IMR-90 (cell line): ENCODE results near the gene TUSC2. TPM values are rescaled to one million over a fixed set of nuclear protein-coding genes. Genes with fewer than 3 reads are reported as not detected.

Experiments
- ATAC-seq: fragments of 200-7000 bp; cut with Tn5 transposase; 2 replicates; pipeline ENCODE4 v1.9.1; 2020; ENCODE audit warnings: low read depth, mild to moderate bottlenecking, moderate library complexity
- BruUV-seq: library from RNA; stranded (reverse); fragments of 400-500 nt; replicated peaks from 2 replicates; lab custom pipeline; 2021; lab: Mats Ljungman, UMichigan
- CTCF ChIA-PET: fragments of 300-600 bp; formaldehyde crosslinking; extraction: SDS; loops from one replicate; lab custom pipeline; 2021; ENCODE audit warnings: antibody characterized with exemption; lab: Yijun Ruan, JAX
- POLR2A ChIA-PET: fragments of 300-600 bp; sonication (Branson Sonifier 250); formaldehyde crosslinking; loops from one replicate; lab custom pipeline; 2022; ENCODE audit warnings: antibody characterized with exemption; ENCODE audit not compliant: unreplicated experiment; lab: Charles Lee
- DNase-seq: peaks from one replicate; pipeline ENCODE4 v3.0.0; 2013
- H2AFZ ChIP-seq: replicated peaks from 2 replicates; pipeline ENCODE3; 2013; ENCODE audit warnings: low read length, mild to moderate bottlenecking; ENCODE audit not compliant: poor library complexity
- H2AK5ac ChIP-seq: 2 replicates; pipeline ENCODE4 v1.6.1; 2013; ENCODE audit warnings: low read depth, low read length, inconsistent platforms
- H2AK9ac ChIP-seq: replicated peaks from 2 replicates; pipeline ENCODE3; 2013; ENCODE audit warnings: mild to moderate bottlenecking, low read depth, low read length, moderate library complexity; ENCODE audit not compliant: poor library complexity
- H2BK120ac ChIP-seq: 2 replicates; pipeline ENCODE4 v1.6.1; 2013; ENCODE audit warnings: low read depth, low read length, inconsistent platforms
- H2BK15ac ChIP-seq: 3 replicates; pipeline ENCODE4 v1.6.1; 2013; ENCODE audit warnings: low read depth, low read length, inconsistent platforms
- H2BK20ac ChIP-seq: 2 replicates; pipeline ENCODE4 v1.6.1; 2013; ENCODE audit warnings: low read depth, mild to moderate bottlenecking, inconsistent platforms, low read length, moderate library complexity
- H2BK5ac ChIP-seq: 2 replicates; pipeline ENCODE4 v1.6.1; 2013; ENCODE audit warnings: mild to moderate bottlenecking, low read depth, low read length, inconsistent platforms; ENCODE audit not compliant: poor library complexity, severe bottlenecking
- H3K14ac ChIP-seq: replicated peaks from 2 replicates; pipeline ENCODE4 v1.6.1; 2013; ENCODE audit warnings: low read depth, low read length, inconsistent platforms
- H3K18ac ChIP-seq: 2 replicates; pipeline ENCODE4 v1.6.1; 2013; ENCODE audit warnings: low read depth, low read length, control low read depth
- H3K23ac ChIP-seq: 2 replicates; pipeline ENCODE4 v1.6.1; 2013; ENCODE audit warnings: low read depth, low read length, inconsistent platforms
- H3K27ac ChIP-seq: 2 replicates; pipeline ENCODE4 v1.5.1; 2013; ENCODE audit warnings: mild to moderate bottlenecking, control low read depth, low read length; ENCODE audit not compliant: insufficient read depth
- H3K27me3 ChIP-seq: 2 replicates; pipeline ENCODE4 v1.6.1; 2013; ENCODE audit warnings: low read length; ENCODE audit not compliant: control insufficient read depth, insufficient read depth
- H3K36me3 ChIP-seq: 2 replicates; pipeline ENCODE4 v1.6.1; 2013; ENCODE audit warnings: low read length, mixed read lengths; ENCODE audit not compliant: control insufficient read depth, insufficient read depth
- H3K4ac ChIP-seq: 2 replicates; pipeline ENCODE4 v1.6.1; 2013; ENCODE audit warnings: low read depth, low read length, inconsistent platforms
- H3K4me1 ChIP-seq: 2 replicates; pipeline ENCODE4 v1.6.1; 2013; ENCODE audit warnings: low read length, mixed read lengths; ENCODE audit not compliant: control insufficient read depth, insufficient read depth
- H3K4me2 ChIP-seq: 2 replicates; pipeline ENCODE4 v1.6.1; 2013; ENCODE audit warnings: low read depth, mild to moderate bottlenecking, control low read depth, low read length, moderate library complexity
- H3K4me3 ChIP-seq: 2 replicates; pipeline ENCODE4 v1.5.1; 2013; ENCODE audit warnings: low read depth, mild to moderate bottlenecking, control low read depth, low read length, moderate library complexity; ENCODE audit not compliant: insufficient read depth
- H3K56ac ChIP-seq: 2 replicates; pipeline ENCODE4 v1.6.1; 2013; ENCODE audit warnings: low read length, inconsistent platforms; ENCODE audit not compliant: insufficient read depth; ENCODE audit errors: extremely low read depth
- H3K79me1 ChIP-seq, 2 experiments: 2 replicates each; pipeline ENCODE4 v1.6.1; 2013; ENCODE audit warnings: low read length in 2 of 2, inconsistent platforms in 1 of 2, low read depth in 1 of 2
- H3K9ac ChIP-seq: 2 replicates; pipeline ENCODE4 v1.6.1; 2013; ENCODE audit warnings: low read depth, low read length, control low read depth
- H3K9me1 ChIP-seq: 2 replicates; pipeline ENCODE4 v1.6.1; 2013; ENCODE audit warnings: low read length, inconsistent platforms; ENCODE audit not compliant: insufficient read depth
- H3K9me3 ChIP-seq: 2 replicates; pipeline ENCODE4 v1.6.1; 2013; ENCODE audit warnings: low read length; ENCODE audit not compliant: control insufficient read depth, insufficient read depth
- H4K20me1 ChIP-seq: 2 replicates; pipeline ENCODE4 v1.6.1; 2013; ENCODE audit warnings: low read length, inconsistent platforms; ENCODE audit not compliant: insufficient read depth
- H4K5ac ChIP-seq: 2 replicates; pipeline ENCODE4 v1.6.1; 2013; ENCODE audit warnings: mild to moderate bottlenecking, low read depth, low read length, control low read depth
- H4K8ac ChIP-seq, 2 experiments: 2 replicates each; pipeline ENCODE4 v1.6.1; 2013; ENCODE audit warnings: low read depth in 2 of 2, low read length in 2 of 2, control low read depth in 1 of 2, inconsistent platforms in 1 of 2
- H4K91ac ChIP-seq: 2 replicates; pipeline ENCODE4 v1.6.1; 2013; ENCODE audit warnings: low read depth, low read length, inconsistent platforms; ENCODE audit not compliant: insufficient read depth
- BHLHE40 ChIP-seq: fragments of 150-350 bp; IDR thresholded peaks from 2 replicates; pipeline ENCODE4 v1.6.1; 2016; ENCODE audit warnings: mild to moderate bottlenecking, low read depth, low read length
- CEBPB ChIP-seq: IDR thresholded peaks from 2 replicates; pipeline ENCODE4 v1.6.1; 2012; ENCODE audit warnings: low read depth, low read length, improper control_type of control experiment
- CHD1 ChIP-seq: IDR thresholded peaks from 2 replicates; pipeline ENCODE4 v1.6.1; 2012; ENCODE audit warnings: low read depth, low read length, improper control_type of control experiment
- FOS ChIP-seq: fragments of 150-350 bp; IDR thresholded peaks from 2 replicates; pipeline ENCODE4 v1.6.1; 2016; ENCODE audit warnings: low read depth, low read length
- MAFK ChIP-seq: IDR thresholded peaks from 2 replicates; pipeline ENCODE4 v1.6.1; 2012; ENCODE audit warnings: low read depth, low read length, improper control_type of control experiment
- MAZ ChIP-seq: IDR thresholded peaks from 2 replicates; pipeline ENCODE4 v1.6.1; 2012; ENCODE audit warnings: low read depth, mild to moderate bottlenecking, low read length, improper control_type of control experiment, moderate library complexity, borderline replicate concordance
- MXI1 ChIP-seq: IDR thresholded peaks from 2 replicates; pipeline ENCODE4 v1.6.1; 2012; ENCODE audit warnings: low read depth, mild to moderate bottlenecking, low read length, moderate library complexity, borderline replicate concordance
- NFE2L2 ChIP-seq: fragments of 150-350 bp; IDR thresholded peaks from 2 replicates; pipeline ENCODE4 v1.6.1; 2016; ENCODE audit warnings: low read depth, mild to moderate bottlenecking, low read length
- POLR2A ChIP-seq: IDR thresholded peaks from 2 replicates; pipeline ENCODE4 v1.6.1; 2012; ENCODE audit warnings: mild to moderate bottlenecking, low read depth, low read length
- RAD21 ChIP-seq: IDR thresholded peaks from 2 replicates; pipeline ENCODE4 v1.6.1; 2012; ENCODE audit warnings: low read length, improper control_type of control experiment
- RCOR1 ChIP-seq: IDR thresholded peaks from 2 replicates; pipeline ENCODE4 v1.6.1; 2012; ENCODE audit warnings: mild to moderate bottlenecking, low read length, improper control_type of control experiment; ENCODE audit not compliant: insufficient replicate concordance
- RFX5 ChIP-seq: IDR thresholded peaks from 2 replicates; pipeline ENCODE4 v1.8.0; 2012; ENCODE audit warnings: low read depth, mild to moderate bottlenecking, low read length, moderate library complexity
- SMC3 ChIP-seq: fragments of 150-350 bp; IDR thresholded peaks from 2 replicates; pipeline ENCODE4 v1.6.1; 2016; ENCODE audit warnings: low read depth, mild to moderate bottlenecking, antibody characterized with exemption, low read length, moderate library complexity
- WGBS, 2 experiments: methylation state at CpG; one replicate each; pipeline versions ENCODE4 v1.1.5 to v1.1.7; 2013; ENCODE audit warnings: missing lambda C conversion rate in 2 of 2; ENCODE audit not compliant: insufficient read length in 1 of 2; ENCODE audit errors: extremely low coverage in 2 of 2; 5-methylcytosine and 5-hydroxymethylcytosine counted together
- dilution Hi-C: fragments of 300-500 bp; cut with HindIII; formaldehyde crosslinking; loops from one replicate; pipeline ENCODE4 v1.14.3; 2018; ENCODE audit warnings: low sequenced_read_pairs; ENCODE audit not compliant: unreplicated experiment
- in situ Hi-C: fragments of 300-500 bp; cut with MboI; formaldehyde crosslinking; loops from 3 replicates; pipeline ENCODE4 v1.14.3; 2019; ENCODE audit warnings: low sequenced_read_pairs, inconsistent platforms, mixed read lengths
- intact Hi-C: fragments of 100-400 bp; cut with micrococcal nuclease; formaldehyde crosslinking; loops from 2 replicates; pipeline ENCODE4 v1.10.0; 2022
- polyA plus RNA-seq, 3 experiments: library from polyadenylated mRNA; depleted of rRNA; stranded (reverse); fragments of >200 nt; gene quantifications; 2 replicates each; pipeline ENCODE4 v1.2.3, GENCODE V29; 2012; ENCODE audit warnings: low replicate concordance in 1 of 3
- total RNA-seq: library from RNA; depleted of rRNA; stranded (reverse); fragments of >200 nt; gene quantifications from 2 replicates; pipeline ENCODE4 v1.2.3, GENCODE V29; 2012
- TF ChIP-seq, protein P1 (sequence below): conservative IDR thresholded peaks from 2 replicates; pipeline ENCODE4 v1.5.1; 2012; ENCODE audit warnings: mild to moderate bottlenecking, low read depth, low read length, improper control_type of control experiment
- TF ChIP-seq, protein P2 (sequence below): fragments of 150-350 bp; IDR thresholded peaks from 2 replicates; pipeline ENCODE4 v1.6.1; 2016; ENCODE audit warnings: low read depth, mild to moderate bottlenecking, low read length, moderate library complexity, borderline replicate concordance
- TF ChIP-seq, protein P3 (sequence below): fragments of 150-350 bp; IDR thresholded peaks from 2 replicates; pipeline ENCODE4 v1.6.1; 2017; ENCODE audit warnings: mild to moderate bottlenecking, antibody characterized with exemption, low read length, low read depth

TUSC2 gene
- total and polyA plus RNA-seq, 2 of the 4 experiments (the other 2 are of a cell fraction) = 13.4 to 24.0 TPM

DNA sequence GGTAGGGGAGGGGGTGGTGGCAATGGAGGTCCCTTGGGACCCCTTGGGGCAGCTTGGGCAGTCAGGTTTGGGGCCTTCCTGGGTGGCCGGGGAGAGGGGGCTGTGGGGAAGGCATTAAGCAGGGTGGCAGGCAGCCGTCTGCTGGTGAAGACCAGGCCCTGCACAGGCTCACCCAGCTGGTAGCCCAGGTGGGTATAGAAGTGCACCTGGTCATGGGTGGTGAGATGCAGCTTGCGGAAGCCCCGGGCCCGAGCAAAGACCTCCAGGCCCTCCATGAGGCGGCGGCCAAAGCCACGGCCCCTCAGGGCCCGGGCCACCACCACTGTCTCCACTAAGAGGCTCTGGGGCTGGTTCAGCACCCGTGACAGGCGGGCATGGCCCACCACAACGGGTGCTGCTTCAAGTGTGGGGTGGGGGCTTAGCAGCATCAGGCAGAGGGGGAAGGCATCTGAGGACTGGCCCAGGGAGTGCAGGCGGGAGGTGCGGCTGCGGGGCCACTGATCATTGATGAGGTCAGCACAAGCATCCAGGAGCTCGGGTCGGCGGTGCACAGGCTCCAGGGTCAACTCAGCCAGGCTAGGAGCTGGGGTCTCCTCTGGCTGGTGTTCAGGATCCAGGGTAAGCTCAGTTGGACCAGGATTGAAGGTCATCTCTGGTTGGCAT lies 31.2 kb downstream of the TUSC2 start:
- Histone ChIP-seq H2AFZ (no peak overlapping the region), H3K18ac (no peak overlapping the region), H4K5ac (no peak overlapping the region), H3K27ac (no peak overlapping the region), H4K20me1 (no peaks in the 10 kb centered on the region), H3K9ac (no peak overlapping the region), H4K91ac (no peak overlapping the region), H3K27me3 (no peaks in the 10 kb centered on the region), H3K9me1 (peaks cover 17% of the 10 kb centered on the region), H2BK5ac (no peak overlapping the region), H2BK20ac (no peak overlapping the region), H3K4me2 (no peak overlapping the region), H2BK15ac (no peak overlapping the region), H3K4ac (no peak overlapping the region), H4K8ac (no peak overlapping the region), H2AK9ac (no peak overlapping the region), H3K4me3 (no peak overlapping the region), H3K9me3 (no peaks in the 10 kb centered on the region), H3K4me1 (peaks cover 17% of the 10 kb centered on the region), H3K14ac (no peak overlapping the region), H3K23ac (no peak overlapping the region), H2AK5ac (no peak overlapping the region), H3K79me1 (peaks cover 13 to 32% of the 10 kb centered on the region in 2 experiments; a peak in 3 of 4 replicates), H2BK120ac (no peak overlapping the region), H3K36me3 (no peaks in the 10 kb centered on the region), H3K56ac (no peak overlapping the region)
- ChIA-PET POLR2A (no interaction called here), CTCF (no interaction called here)
- no peak for ATAC-seq
- dilution Hi-C loops = no loop called here
- no TSS peak for BruUV-seq
- no peak for DNase-seq
- intact Hi-C loops = no loop called here
- 90% methylated on average over 8 of the region's 18 CpGs; no CpG with 5 or more reads in 1 of the 2 experiments for WGBS, 2 experiments
- TF ChIP-seq CEBPB (no peak), BHLHE40 (no peak), NFE2L2 (no peak), FOS (no peak), SMC3 (no peak), MXI1 (no peak), POLR2A (no peak), RCOR1 (no peak), MAZ (no peak), RFX5 (no peak), RAD21 (no peak), MAFK (no peak), CHD1 (no peak)
- TF ChIP-seq, protein P1, sequence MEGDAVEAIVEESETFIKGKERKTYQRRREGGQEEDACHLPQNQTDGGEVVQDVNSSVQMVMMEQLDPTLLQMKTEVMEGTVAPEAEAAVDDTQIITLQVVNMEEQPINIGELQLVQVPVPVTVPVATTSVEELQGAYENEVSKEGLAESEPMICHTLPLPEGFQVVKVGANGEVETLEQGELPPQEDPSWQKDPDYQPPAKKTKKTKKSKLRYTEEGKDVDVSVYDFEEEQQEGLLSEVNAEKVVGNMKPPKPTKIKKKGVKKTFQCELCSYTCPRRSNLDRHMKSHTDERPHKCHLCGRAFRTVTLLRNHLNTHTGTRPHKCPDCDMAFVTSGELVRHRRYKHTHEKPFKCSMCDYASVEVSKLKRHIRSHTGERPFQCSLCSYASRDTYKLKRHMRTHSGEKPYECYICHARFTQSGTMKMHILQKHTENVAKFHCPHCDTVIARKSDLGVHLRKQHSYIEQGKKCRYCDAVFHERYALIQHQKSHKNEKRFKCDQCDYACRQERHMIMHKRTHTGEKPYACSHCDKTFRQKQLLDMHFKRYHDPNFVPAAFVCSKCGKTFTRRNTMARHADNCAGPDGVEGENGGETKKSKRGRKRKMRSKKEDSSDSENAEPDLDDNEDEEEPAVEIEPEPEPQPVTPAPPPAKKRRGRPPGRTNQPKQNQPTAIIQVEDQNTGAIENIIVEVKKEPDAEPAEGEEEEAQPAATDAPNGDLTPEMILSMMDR = no peak
- TF ChIP-seq, protein P2, sequence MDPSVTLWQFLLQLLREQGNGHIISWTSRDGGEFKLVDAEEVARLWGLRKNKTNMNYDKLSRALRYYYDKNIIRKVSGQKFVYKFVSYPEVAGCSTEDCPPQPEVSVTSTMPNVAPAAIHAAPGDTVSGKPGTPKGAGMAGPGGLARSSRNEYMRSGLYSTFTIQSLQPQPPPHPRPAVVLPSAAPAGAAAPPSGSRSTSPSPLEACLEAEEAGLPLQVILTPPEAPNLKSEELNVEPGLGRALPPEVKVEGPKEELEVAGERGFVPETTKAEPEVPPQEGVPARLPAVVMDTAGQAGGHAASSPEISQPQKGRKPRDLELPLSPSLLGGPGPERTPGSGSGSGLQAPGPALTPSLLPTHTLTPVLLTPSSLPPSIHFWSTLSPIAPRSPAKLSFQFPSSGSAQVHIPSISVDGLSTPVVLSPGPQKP = no peak
- TF ChIP-seq, protein P3, sequence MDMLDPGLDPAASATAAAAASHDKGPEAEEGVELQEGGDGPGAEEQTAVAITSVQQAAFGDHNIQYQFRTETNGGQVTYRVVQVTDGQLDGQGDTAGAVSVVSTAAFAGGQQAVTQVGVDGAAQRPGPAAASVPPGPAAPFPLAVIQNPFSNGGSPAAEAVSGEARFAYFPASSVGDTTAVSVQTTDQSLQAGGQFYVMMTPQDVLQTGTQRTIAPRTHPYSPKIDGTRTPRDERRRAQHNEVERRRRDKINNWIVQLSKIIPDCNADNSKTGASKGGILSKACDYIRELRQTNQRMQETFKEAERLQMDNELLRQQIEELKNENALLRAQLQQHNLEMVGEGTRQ = no peak
- in situ Hi-C loops = no loop called here
